ENCODE results near the gene UBE2G1.

Gene UBE2G1

GRCh38 chr17:4248504-4249277 lies 117.8 kb downstream of the UBE2G1 start:
- no peak for DNase-seq (ENCODE audit: low read depth in 3 of 3)

- no peak for DNase-seq (ENCODE audit: low read depth in 3 of 3)
These were observed 118.5 kb downstream of the UBE2G1 start for GRCh38 chr17:4247971-4248388.

- DNase-seq (ENCODE audit: low read depth in 3 of 3): no peak
These were observed 119.0 kb downstream of the UBE2G1 start for GRCh38 chr17:4247361-4247970.

GRCh38 chr17:4246674-4247073 lies 119.8 kb downstream of the UBE2G1 start:
- DNase-seq (ENCODE audit: low read depth in 3 of 3): no peak

- no peak for DNase-seq (ENCODE audit: low read depth in 3 of 3)
These were observed 124.9 kb downstream of the UBE2G1 start for GRCh38 chr17:4241535-4241934.

GRCh38 chr17:4236456-4236855 lies 130.0 kb downstream of the UBE2G1 start:
- no peak for DNase-seq (ENCODE audit: low read depth in 3 of 3)

GRCh38 chr17:4235372-4236279 lies 130.8 kb downstream of the UBE2G1 start:
- DNase-seq (ENCODE audit: low read depth in 3 of 3): no peak

- DNase-seq (ENCODE audit: low read depth in 3 of 3): no peak
These were observed 132.1 kb downstream of the UBE2G1 start for GRCh38 chr17:4234401-4234800.

- no peak for DNase-seq (ENCODE audit: low read depth in 3 of 3)
These were observed 132.7 kb downstream of the UBE2G1 start for GRCh38 chr17:4233668-4234258.

- no peak for DNase-seq (ENCODE audit: low read depth in 3 of 3)
These were observed 134.2 kb downstream of the UBE2G1 start for GRCh38 chr17:4232168-4232813.

GRCh38 chr17:4229627-4230541 lies 136.6 kb downstream of the UBE2G1 start:
- no peak for DNase-seq (ENCODE audit: low read depth in 3 of 3)

- DNase-seq (ENCODE audit: low read depth in 3 of 3): no peak
These were observed 144.4 kb downstream of the UBE2G1 start for GRCh38 chr17:4221899-4222659.

GRCh38 chr17:4221163-4221562 lies 145.3 kb downstream of the UBE2G1 start:
- DNase-seq (ENCODE audit: low read depth in 3 of 3): no peak

- no peak for DNase-seq (ENCODE audit: low read depth in 3 of 3)
These were observed 145.8 kb downstream of the UBE2G1 start for GRCh38 chr17:4220655-4221054.

Measured in stimulated activated CD4-positive, alpha-beta T cell treated with anti-CD3 and anti-CD28 coated beads, TNF-alpha, amount 100 ng/mL, for 48 hours (primary cell).